Subcutaneous abdominal adipose tissue (tissue), 5 donors: ENCODE data around the gene ARHGEF4.

Experiments used
- H3K27ac ChIP-seq: one replicate; pipeline ENCODE4 v1.7.0; 2013; ENCODE audit warnings: low read depth, mild to moderate bottlenecking, inconsistent platforms, low read length, moderate library complexity
- H3K27me3 ChIP-seq, 5 donors: one replicate each; pipeline ENCODE4 v1.7.0; 2013; ENCODE audit warnings: low read length in 5 of 5, inconsistent platforms in 1 of 5; ENCODE audit not compliant: control insufficient read depth in 5 of 5, insufficient read depth in 4 of 5
- H3K36me3 ChIP-seq, 5 donors: one replicate each; pipeline ENCODE4 v1.7.0; 2013; ENCODE audit warnings: low read length in 5 of 5; ENCODE audit not compliant: control insufficient read depth in 5 of 5, insufficient read depth in 5 of 5
- H3K4me1 ChIP-seq, 5 donors: one replicate each; pipeline ENCODE4 v1.7.0; 2013; ENCODE audit warnings: low read length in 5 of 5, mild to moderate bottlenecking in 3 of 5, moderate library complexity in 1 of 5; ENCODE audit not compliant: control insufficient read depth in 5 of 5, insufficient read depth in 5 of 5
- H3K4me3 ChIP-seq, 5 donors: one replicate each; pipeline ENCODE4 v1.7.0; 2013; ENCODE audit warnings: low read length in 5 of 5, low read depth in 1 of 5
- H3K9ac ChIP-seq, 5 donors: one replicate each; pipeline ENCODE4 v1.7.0; 2013; ENCODE audit warnings: low read length in 5 of 5, mild to moderate bottlenecking in 4 of 5, moderate library complexity in 3 of 5
- H3K9me3 ChIP-seq, 5 donors: one replicate each; pipeline ENCODE4 v1.7.0; 2013; ENCODE audit warnings: low read length in 5 of 5; ENCODE audit not compliant: control insufficient read depth in 5 of 5
- donor health status: healthy.
- donor health status: healthy.
- donor health status: healthy.
- donor health status: healthy.
- donor health status: healthy.

ARHGEF4 gene

GRCh38 chr2:130963849-130964793, 127.4 kb downstream of the ARHGEF4 start:
- Histone ChIP-seq H3K36me3 (no peaks in the 10 kb centered on the region), H3K4me1 (peaks cover 0 to 27% (median 14%) of the 10 kb centered on the region in 5 donors), H3K9me3 (no peaks in the 10 kb centered on the region), H3K4me3 (peak overlapping the region in 3 of 5 donors; percentile 39 to 49 (median 45)), H3K27ac (no peak overlapping the region), H3K27me3 (peaks cover 38 to 49% (median 46%) of the 10 kb centered on the region in 5 donors), H3K9ac (no peak overlapping the region)

GRCh38 chr2:130964931-130965330, 128.2 kb downstream of the ARHGEF4 start:
- Histone ChIP-seq H3K27me3 (peaks cover 38 to 49% (median 46%) of the 10 kb centered on the region in 5 donors), H3K9ac (no peak overlapping the region), H3K4me3 (no peak overlapping the region), H3K27ac (no peak overlapping the region), H3K4me1 (peaks cover 0 to 27% (median 14%) of the 10 kb centered on the region in 5 donors), H3K36me3 (no peaks in the 10 kb centered on the region), H3K9me3 (no peaks in the 10 kb centered on the region)

GRCh38 chr2:130966149-130966774, 129.5 kb downstream of the ARHGEF4 start:
- peaks cover 33 to 46% (median 42%) of the 10 kb centered on the region in 5 donors for H3K27me3 ChIP-seq

GRCh38 chr2:130966775-130967490, 130.2 kb downstream of the ARHGEF4 start:
- H3K27ac ChIP-seq, result no peak overlapping the region
- peaks cover 28 to 46% (median 38%) of the 10 kb centered on the region in 5 donors for H3K27me3 ChIP-seq
- H3K36me3 ChIP-seq, result no peaks in the 10 kb centered on the region
- H3K4me3 ChIP-seq, result no peak overlapping the region
- H3K9ac ChIP-seq, result no peak overlapping the region
- peaks cover 0 to 27% (median 14%) of the 10 kb centered on the region in 5 donors for H3K4me1 ChIP-seq
- H3K9me3 ChIP-seq, result no peaks in the 10 kb centered on the region

More at GRCh38 chr2:130966149-130966774, 129.5 kb downstream of the ARHGEF4 start:
- Histone ChIP-seq H3K9ac (no peak overlapping the region), H3K4me1 (peaks cover 0 to 27% (median 14%) of the 10 kb centered on the region in 5 donors), H3K9me3 (no peaks in the 10 kb centered on the region), H3K4me3 (no peak overlapping the region), H3K27ac (no peak overlapping the region), H3K36me3 (no peaks in the 10 kb centered on the region)

GRCh38 chr2:130972410-130972809, 135.7 kb downstream of the ARHGEF4 start:
- Histone ChIP-seq H3K36me3 (no peaks in the 10 kb centered on the region), H3K9ac (no peak overlapping the region), H3K4me1 (no peaks in the 10 kb centered on the region), H3K27ac (no peak overlapping the region), H3K27me3 (peaks cover 0 to 8% (median 0%) of the 10 kb centered on the region in 5 donors), H3K9me3 (peaks cover 0 to 3% (median under 1%) of the 10 kb centered on the region in 5 donors), H3K4me3 (no peak overlapping the region)

GRCh38 chr2:130975729-130976128, 139.0 kb downstream of the ARHGEF4 start:
- Histone ChIP-seq H3K27me3 (peaks cover 0 to 5% (median 0%) of the 10 kb centered on the region in 5 donors), H3K27ac (no peak overlapping the region), H3K4me1 (no peaks in the 10 kb centered on the region), H3K36me3 (no peaks in the 10 kb centered on the region), H3K4me3 (no peak overlapping the region), H3K9me3 (peaks cover 0 to 8% (median 5%) of the 10 kb centered on the region in 5 donors), H3K9ac (no peak overlapping the region)

- no peaks in the 10 kb centered on the region for H3K4me1 ChIP-seq
- peaks cover 0 to 5% (median 0%) of the 10 kb centered on the region in 5 donors for H3K27me3 ChIP-seq
- H3K27ac ChIP-seq, result no peak overlapping the region
- no peaks in the 10 kb centered on the region for H3K36me3 ChIP-seq
- H3K9ac ChIP-seq, result no peak overlapping the region
- H3K9me3 ChIP-seq, result peaks cover 0 to 8% (median 5%) of the 10 kb centered on the region in 5 donors
- H3K4me3 ChIP-seq, result no peak overlapping the region
Measured at GRCh38 chr2:130976591-130977237, 140.0 kb downstream of the ARHGEF4 start.

- Histone ChIP-seq H3K27me3 (peaks cover 0 to 5% (median 0%) of the 10 kb centered on the region in 5 donors), H3K4me1 (no peaks in the 10 kb centered on the region), H3K9ac (no peak overlapping the region), H3K27ac (no peak overlapping the region), H3K36me3 (no peaks in the 10 kb centered on the region), H3K4me3 (no peak overlapping the region), H3K9me3 (peaks cover 0 to 8% (median 5%) of the 10 kb centered on the region in 5 donors)
Measured at GRCh38 chr2:130977461-130978050, 140.8 kb downstream of the ARHGEF4 start.

GRCh38 chr2:130981667-130982066, 145.0 kb downstream of the ARHGEF4 start:
- Histone ChIP-seq H3K27ac (no peak overlapping the region), H3K9ac (no peak overlapping the region), H3K9me3 (peaks cover 0 to 8% (median 5%) of the 10 kb centered on the region in 5 donors), H3K36me3 (no peaks in the 10 kb centered on the region), H3K4me3 (no peak overlapping the region), H3K27me3 (no peaks in the 10 kb centered on the region), H3K4me1 (peaks cover 0 to 19% (median 0%) of the 10 kb centered on the region in 5 donors)
